ENCODE measurements around the gene ALOX12B.
"Not testable (repeated sequence)": the region's sequence is repeated elsewhere in the genome, so short reads cannot be mapped to it uniquely, and the experiment has no call there.

The ALOX12B gene

GRCh38 chr17:8110907-8111306, 23.4 kb upstream of the ALOX12B start:
- H3K79me2 ChIP-seq (ENCODE audit: insufficient read depth, low read depth), result no peaks in the 10 kb centered on the region
- H3K27ac ChIP-seq, result no peak overlapping the region
- no peak overlapping the region for H3K4me3 ChIP-seq (IDR thresholded peaks at IDR 0.05; ENCODE audit: insufficient read depth, low read depth, low read length)
- no peak for TF ChIP-seq CTCF (conservative IDR thresholded peaks at IDR 0.05; ENCODE audit: low read depth, low read length)
- H3K36me3 ChIP-seq (ENCODE audit: insufficient read depth), result no peaks in the 10 kb centered on the region
- no peak overlapping the region for H3K9ac ChIP-seq
- H3K27me3 ChIP-seq (ENCODE audit: insufficient read depth, low read depth), result no peaks in the 10 kb centered on the region; the same call in 1 of the 2 replicates
- H3K4me1 ChIP-seq (ENCODE audit: low read depth, poor library complexity, severe bottlenecking), result no peaks in the 10 kb centered on the region
- H2AFZ ChIP-seq (ENCODE audit: low read depth), result no peak overlapping the region
- no peaks in the 10 kb centered on the region for H4K20me1 ChIP-seq (ENCODE audit: insufficient read depth)
- H3K4me2 ChIP-seq, result no peak overlapping the region

GRCh38 chr17:8110456-8110804, 22.9 kb upstream of the ALOX12B start:
- Histone ChIP-seq H3K4me3 (IDR thresholded peaks at IDR 0.05; ENCODE audit: insufficient read depth, low read depth, low read length) (no peak overlapping the region), H3K9ac (no peak overlapping the region), H3K27me3 (ENCODE audit: insufficient read depth, low read depth) (no peaks in the 10 kb centered on the region; the same call in 1 of the 2 replicates)

GRCh38 chr17:8109661-8110455, 22.3 kb upstream of the ALOX12B start:
- H2AFZ ChIP-seq (ENCODE audit: low read depth), result no peak overlapping the region
- H3K4me2 ChIP-seq, result no peak overlapping the region

More at GRCh38 chr17:8110456-8110804, 22.9 kb upstream of the ALOX12B start:
- 0 out of 2 replicates have a peak, but pooled peaks have one; percentile 3 for TF ChIP-seq CTCF (conservative IDR thresholded peaks at IDR 0.05; ENCODE audit: low read depth, low read length)
- Histone ChIP-seq H3K4me2 (no peak overlapping the region), H3K4me1 (ENCODE audit: low read depth, poor library complexity, severe bottlenecking) (no peaks in the 10 kb centered on the region), H3K36me3 (ENCODE audit: insufficient read depth) (no peaks in the 10 kb centered on the region), H2AFZ (ENCODE audit: low read depth) (no peak overlapping the region), H3K27ac (no peak overlapping the region), H3K79me2 (ENCODE audit: insufficient read depth, low read depth) (no peaks in the 10 kb centered on the region), H4K20me1 (ENCODE audit: insufficient read depth) (no peaks in the 10 kb centered on the region)

GRCh38 chr17:8108972-8109660, 21.6 kb upstream of the ALOX12B start:
- no peaks in the 10 kb centered on the region for H3K27me3 ChIP-seq (ENCODE audit: insufficient read depth, low read depth)
- H3K36me3 ChIP-seq (ENCODE audit: insufficient read depth), result no peaks in the 10 kb centered on the region
- no peak overlapping the region for H3K4me3 ChIP-seq (IDR thresholded peaks at IDR 0.05; ENCODE audit: insufficient read depth, low read depth, low read length)
- H3K27ac ChIP-seq, result no peak overlapping the region
- no peaks in the 10 kb centered on the region for H3K79me2 ChIP-seq (ENCODE audit: insufficient read depth, low read depth)
- H4K20me1 ChIP-seq (ENCODE audit: insufficient read depth), result no peaks in the 10 kb centered on the region
- H3K4me2 ChIP-seq, result no peak overlapping the region
- no peak for TF ChIP-seq CTCF (conservative IDR thresholded peaks at IDR 0.05; ENCODE audit: low read depth, low read length)
- no peak overlapping the region for H3K9ac ChIP-seq
- H3K4me1 ChIP-seq (ENCODE audit: low read depth, poor library complexity, severe bottlenecking), result no peaks in the 10 kb centered on the region
- no peak overlapping the region for H2AFZ ChIP-seq (ENCODE audit: low read depth)

More at GRCh38 chr17:8109661-8110455, 22.3 kb upstream of the ALOX12B start:
- Histone ChIP-seq H3K36me3 (ENCODE audit: insufficient read depth) (no peaks in the 10 kb centered on the region), H3K27ac (no peak overlapping the region), H3K9ac (no peak overlapping the region), H4K20me1 (ENCODE audit: insufficient read depth) (no peaks in the 10 kb centered on the region), H3K4me1 (ENCODE audit: low read depth, poor library complexity, severe bottlenecking) (no peaks in the 10 kb centered on the region), H3K4me3 (IDR thresholded peaks at IDR 0.05; ENCODE audit: insufficient read depth, low read depth, low read length) (no peak overlapping the region), H3K27me3 (ENCODE audit: insufficient read depth, low read depth) (no peaks in the 10 kb centered on the region; the same call in 1 of the 2 replicates), H3K79me2 (ENCODE audit: insufficient read depth, low read depth) (no peaks in the 10 kb centered on the region)
- TF ChIP-seq CTCF (conservative IDR thresholded peaks at IDR 0.05; ENCODE audit: low read depth, low read length), result peak; percentile 37; the same call in 1 of the 2 replicates

- H3K79me2 ChIP-seq (ENCODE audit: insufficient read depth, low read depth); H3K36me3 ChIP-seq (ENCODE audit: insufficient read depth); H3K4me2 ChIP-seq; H4K20me1 ChIP-seq (ENCODE audit: insufficient read depth); H3K27ac ChIP-seq; H3K4me1 ChIP-seq (ENCODE audit: low read depth, poor library complexity, severe bottlenecking); H3K27me3 ChIP-seq (ENCODE audit: insufficient read depth, low read depth); H2AFZ ChIP-seq (ENCODE audit: low read depth); H3K9ac ChIP-seq; H3K4me3 ChIP-seq (IDR thresholded peaks at IDR 0.05; ENCODE audit: insufficient read depth, low read depth, low read length): not testable (repeated sequence)
Measured at GRCh38 chr17:8106980-8107379, 19.5 kb upstream of the ALOX12B start.

Measured in KMS-11 (cell line).